Activated CD4-positive, CD25-positive, alpha-beta regulatory T cell (primary cell): ENCODE measurements around the gene PLCB1.
"Not testable (repeated sequence)": the region's sequence is repeated elsewhere in the genome, so short reads cannot be mapped to it uniquely, and the experiment has no call there.

Experiments used
- DNase-seq, 4 experiments: peaks; one replicate each; lab custom pipeline; 2025; lab: John Stamatoyannopoulos, UW

Gene PLCB1

DNA sequence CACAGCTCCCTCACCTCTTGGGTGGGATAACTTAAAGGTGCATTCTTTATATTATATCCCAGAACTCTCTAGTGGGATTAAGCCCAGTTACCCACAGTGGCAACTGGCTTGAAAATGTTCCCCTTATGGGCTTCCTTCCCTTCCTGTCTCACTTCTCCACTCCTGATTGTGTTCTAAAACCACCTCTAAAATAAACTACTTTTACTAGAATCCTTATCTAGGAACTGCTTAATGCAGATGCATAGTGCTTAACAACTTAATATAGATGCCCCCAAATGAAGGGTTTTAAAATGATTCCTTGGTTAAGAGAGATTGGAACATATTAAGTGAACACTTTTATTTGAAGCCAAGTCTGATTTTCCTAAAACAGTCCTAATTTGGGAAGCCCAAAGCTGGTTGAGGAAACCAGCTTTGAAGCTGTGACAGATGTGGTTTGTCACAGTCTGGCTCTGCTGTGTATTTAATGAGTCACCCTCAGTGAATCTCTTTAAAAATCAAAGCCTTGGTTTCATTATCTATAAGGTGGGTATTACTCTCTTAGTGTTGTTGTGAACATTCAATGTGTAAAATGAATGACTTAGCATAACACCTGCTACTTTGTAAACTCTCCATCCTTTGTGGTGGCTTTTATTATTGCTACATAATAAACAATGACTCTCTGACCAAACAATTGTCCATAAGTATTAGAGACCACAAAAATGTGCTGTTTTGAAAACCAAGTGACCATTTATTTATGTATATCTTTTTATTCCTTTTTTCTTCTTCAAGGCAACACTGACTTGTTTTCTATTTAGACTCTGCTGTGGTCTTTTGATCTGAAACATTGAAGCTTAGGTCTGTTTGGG, 24.4 kb downstream of the PLCB1 start:
- no peak for DNase-seq

DNA sequence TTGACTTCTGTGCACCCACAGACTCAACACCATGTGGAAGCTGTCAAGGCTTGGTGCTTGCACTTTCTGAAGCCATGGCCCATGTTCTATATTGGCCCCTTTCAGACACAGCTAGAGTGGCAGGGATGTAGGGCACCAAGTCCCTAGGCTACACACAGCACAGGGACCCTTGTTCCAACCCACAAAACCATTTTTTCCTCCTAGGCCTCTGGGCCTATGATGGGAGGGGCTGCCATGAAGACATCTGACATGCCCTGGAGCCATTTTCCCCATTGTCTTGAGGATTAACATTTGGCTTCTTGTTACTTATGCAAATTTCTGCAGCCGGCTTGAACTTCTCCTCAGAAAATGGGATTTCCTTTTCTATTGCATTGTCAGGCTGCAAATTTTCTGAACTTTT, 27.2 kb downstream of the PLCB1 start:
- not testable (repeated sequence) for DNase-seq

DNA sequence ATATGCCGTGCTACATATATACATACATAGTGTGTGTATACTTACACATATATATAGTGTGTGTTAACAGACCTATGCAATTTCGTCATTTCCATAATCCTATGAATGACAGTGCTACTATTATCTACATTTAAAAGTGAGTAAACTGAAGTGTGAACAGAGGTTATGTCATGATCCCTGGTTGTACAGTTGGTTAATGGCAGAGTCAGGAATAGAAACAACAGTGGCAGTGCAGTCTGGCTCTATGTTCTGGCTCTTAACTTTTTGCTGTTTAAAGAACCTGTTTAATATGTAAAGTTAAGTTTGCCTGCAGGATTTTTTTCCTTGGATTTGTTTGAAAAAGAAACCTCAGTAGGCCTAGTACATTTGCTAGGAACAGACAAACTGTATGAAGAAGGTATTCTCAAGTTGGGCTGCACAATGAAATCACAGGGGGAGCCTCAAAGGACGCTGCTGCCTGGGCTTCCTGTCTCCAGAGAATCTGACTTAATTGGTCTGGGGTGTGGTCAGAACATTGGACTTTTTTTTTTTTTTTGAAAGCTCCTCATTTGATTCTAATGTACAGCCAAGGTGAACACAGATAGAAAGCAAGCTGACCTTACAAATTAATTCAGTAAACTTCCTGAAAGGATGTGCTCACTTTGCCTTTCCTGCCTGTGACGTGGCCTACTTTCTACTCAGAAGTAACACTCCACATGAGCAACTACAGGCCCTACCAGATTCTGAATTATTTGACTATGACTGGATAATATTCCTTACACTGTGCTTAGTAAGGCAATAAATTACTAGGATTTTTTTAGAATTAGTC, 29.4 kb downstream of the PLCB1 start:
- DNase-seq = no peak

DNA sequence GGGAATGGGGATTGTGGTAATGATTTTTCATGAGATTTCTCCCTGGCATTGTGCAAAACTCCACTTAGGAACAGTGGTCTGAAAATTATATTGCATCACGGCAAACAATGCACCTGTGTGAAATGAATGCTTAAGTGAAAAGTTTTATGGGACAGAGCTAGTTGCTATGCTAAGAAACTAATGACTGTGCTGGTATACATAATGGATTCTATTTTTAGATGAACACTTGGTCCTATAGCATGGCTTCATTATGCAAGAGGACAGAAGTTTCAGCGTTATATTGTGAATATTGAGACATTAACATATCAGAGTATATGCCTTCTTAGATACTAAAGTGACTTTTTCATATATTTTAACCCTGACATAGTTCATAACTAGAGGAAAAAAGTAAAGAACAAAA, 30.5 kb downstream of the PLCB1 start:
- DNase-seq = no peak

DNA sequence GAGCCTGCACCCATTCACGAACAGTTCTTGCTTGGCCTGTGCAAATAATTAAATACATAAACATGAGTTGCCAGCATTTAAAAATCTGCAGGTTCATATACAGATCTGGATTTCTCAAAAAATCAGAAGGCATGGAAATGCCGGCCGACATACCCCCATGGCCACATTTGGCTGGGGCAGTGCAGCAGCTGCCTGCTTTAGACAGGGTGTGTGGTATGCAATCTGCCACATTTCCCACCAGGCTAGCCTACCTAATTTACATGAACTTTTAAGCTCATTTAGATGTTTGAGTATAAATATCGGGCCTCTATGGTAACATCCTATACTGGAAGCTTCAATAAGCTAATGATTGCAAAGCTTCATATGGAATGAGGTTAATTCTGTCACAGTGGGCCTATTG, 31.5 kb downstream of the PLCB1 start:
- no peak for DNase-seq

DNA sequence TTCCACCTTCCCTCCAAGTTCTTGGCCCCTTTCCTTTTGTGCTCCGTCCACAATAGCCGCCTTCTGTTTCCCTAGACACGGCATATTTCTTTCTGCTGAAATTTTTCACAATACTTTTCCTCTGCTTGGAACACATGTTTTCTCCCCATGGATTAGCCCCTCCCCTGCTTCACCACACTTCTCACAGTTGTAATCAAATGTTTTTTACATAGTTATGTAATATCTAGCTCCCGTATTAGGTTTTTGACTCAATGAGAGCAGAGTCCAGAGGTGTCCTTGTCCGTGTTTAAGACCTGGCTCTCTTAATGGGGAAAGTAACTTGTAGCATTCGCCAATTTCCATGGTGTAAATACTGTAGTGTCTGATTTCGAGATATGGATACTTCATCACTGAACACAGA, 34.7 kb downstream of the PLCB1 start:
- no peak for DNase-seq

DNA sequence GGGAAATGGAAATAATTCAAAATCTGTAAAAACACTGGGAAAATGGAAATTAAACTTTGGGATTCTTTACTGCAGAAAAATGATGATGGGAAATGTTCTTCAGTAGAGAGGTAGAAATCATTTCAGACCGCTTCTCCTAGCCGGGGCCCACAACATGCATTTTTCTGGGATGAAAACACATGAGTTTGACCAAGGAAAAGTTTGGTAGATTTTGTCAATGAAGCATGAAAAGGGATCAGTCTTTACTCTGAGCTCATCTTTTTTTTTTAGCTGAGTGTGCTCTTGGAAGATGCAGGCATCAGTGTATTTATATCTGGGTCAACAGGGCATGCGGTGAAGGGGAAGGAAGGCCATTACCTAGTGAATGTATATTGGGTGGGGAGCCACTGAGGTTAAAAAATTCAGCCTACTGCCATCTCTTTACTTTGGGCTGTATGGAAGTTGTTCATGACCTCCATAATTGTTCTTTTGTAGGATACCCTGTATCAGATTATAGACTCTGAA, 36.8 kb downstream of the PLCB1 start:
- no peak for DNase-seq

DNA sequence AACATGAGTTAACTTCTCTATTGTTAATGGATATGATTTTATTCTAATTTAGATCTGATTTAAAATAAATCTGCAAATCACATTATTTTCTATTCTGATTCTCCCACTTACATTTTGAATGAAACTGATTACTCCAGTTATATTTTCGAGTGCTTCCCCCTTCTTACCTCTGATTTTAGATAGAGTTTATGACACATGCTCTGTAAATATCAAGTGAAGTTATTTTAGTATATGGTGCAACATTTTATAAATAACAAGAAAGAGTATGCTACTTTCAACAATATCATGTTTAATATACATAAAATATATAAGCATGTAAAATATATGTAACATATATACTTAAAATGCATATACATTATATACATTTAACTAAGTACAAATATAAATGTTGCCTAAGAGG, 38.9 kb downstream of the PLCB1 start:
- no peak for DNase-seq

DNA sequence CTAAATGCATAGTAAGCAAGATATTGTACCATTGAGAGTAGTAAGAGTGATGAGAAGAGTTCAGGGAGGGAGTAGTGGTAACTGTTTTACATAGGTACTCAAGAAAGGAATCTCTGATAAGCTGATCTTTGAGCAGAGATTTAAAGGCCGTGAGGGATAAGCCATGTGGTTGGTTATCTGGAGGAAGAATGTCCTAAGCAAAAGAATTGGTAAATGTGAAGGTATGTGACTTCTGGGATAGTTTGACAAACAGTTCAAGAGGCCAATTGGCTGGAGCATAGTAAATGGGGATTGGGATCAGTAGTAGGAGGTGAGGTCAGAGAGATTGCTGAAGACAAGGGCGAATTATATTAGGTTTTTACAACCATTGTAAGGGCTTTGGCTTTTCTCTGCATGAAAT, 40.1 kb downstream of the PLCB1 start:
- no peak for DNase-seq

DNA sequence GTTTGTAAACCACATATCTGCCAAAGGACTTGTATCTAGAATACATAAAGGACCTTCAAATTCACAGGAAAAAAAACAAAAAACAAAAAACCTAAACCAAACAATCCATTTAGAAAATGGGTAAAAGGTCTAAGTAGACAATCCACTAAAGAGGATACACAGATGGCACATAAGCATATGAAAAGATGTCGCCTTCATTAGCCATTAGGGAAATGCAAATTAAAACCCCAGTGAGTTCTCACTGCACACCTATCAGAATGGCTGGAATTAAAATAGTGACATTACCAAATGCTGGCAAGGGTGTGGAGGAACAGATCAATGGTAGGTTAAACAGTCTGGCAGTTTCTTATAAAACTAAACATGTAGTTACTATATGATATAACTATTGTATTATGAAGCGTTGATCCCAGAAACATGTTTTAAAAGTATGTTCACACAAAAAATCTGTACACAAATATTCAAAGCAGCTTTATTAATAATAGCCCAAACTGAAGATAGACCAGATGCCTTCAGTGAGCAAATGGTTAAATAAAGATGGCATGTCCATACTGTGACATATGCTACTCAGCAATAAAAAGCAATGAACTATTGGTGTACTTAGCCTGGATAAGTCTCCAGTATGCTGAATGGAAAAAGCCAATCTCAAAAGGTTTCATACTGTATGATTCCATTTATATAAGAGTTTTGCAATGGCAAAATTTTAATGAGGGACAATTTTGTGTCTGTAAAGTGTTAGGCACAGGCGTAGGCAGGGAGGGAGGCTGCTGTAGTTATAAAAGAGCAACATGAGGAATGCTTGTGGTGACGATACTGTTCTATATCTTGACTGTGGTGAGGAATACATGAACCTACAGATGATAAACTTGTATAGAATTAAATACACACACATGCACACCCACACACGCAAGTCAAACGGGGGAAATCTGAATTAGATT, 43.9 kb downstream of the PLCB1 start:
- no peak for DNase-seq

DNA sequence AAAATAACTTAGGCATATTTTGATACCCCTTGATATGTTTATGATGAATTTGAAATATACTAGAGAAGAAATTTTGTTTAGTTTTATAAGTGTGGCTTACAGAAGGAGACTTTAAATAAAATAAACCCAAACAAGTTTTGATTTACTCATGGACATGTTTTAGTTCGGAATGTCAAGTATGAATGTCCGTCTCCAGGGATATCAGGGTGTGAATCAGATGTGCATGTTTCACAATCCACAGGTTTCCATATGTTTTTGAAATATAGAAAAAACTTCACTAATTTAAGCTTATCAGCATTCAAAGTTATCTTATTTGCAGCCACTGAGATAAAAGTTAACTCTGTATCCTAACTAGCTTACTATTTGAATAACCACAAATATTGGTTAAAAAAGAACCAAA, 51.5 kb downstream of the PLCB1 start:
- DNase-seq = no peak

DNA sequence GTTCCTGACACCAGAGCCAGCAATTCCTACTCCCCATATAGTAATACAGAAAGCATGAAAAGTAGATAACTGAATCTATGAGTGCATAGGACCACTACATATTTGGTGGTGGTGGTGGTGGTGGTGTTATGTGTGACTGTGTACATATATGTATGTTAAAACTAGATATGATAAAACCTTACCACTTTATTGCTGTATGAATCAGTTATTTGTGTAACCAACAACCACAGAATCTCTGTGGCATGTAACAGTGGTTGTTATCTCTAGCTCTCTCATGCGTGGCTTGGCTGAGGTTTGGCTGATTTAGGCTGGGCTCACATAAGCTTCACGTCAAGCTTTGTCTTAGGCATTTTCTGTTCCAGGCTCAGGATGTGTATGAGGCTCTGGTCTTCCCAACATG, 55.7 kb downstream of the PLCB1 start:
- no peak for DNase-seq

DNA sequence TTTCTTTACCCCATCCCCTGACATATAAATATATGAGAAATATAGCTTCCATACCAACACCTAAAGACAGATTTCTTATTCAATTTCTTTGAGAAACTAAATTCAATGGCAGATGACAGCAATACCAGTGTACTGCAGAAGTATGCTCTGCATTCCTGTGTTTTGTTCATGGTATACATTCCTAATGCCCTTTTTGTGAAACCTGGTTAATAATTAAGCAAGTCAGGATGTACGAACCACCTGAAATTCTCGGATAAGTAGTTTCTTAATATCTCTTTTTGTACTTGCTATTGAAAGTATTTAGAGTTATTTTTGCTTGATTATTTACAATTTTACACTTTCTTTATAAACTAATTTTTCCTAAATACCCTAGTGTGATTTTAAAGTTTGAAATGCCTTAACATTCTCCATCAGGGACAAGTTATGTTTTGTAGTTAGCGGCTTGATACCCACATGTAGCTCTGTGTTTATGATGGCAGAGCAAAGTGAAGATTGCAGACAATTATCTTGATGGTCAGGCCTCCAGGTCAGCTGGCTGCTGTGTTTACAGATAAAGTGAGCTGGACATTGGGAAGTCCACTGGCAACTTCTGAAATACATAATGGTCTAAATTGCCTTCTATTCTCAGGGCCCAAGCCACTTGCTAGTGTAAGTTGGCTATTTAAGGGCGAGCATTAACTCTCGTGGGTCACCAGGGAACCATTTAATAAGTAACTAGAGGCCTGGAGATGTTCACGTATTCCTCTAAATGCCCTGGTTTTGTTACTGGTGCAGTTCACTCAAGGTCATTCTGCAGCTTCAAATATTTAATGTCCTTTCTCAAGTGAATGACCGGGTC, 58.2 kb downstream of the PLCB1 start:
- no peak for DNase-seq

DNA sequence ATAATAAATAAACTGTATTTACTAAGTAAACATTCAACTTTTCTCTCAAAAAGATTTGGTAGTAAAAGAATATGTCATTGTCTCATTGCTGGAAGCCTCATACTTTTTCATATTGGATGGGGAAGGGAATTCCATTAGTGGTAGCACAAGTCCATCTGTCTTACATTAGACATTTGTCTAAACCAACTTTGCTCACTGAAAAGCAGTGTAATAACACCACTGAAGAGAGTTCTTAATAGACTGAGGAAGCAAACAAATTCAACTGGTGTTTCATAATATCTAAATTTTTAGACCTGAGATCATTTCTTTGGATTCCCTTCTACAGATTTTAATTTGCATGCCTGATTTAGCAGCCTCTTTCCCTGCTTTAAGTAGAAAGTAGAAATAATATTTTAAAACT, 62.7 kb downstream of the PLCB1 start:
- DNase-seq = no peak

DNA sequence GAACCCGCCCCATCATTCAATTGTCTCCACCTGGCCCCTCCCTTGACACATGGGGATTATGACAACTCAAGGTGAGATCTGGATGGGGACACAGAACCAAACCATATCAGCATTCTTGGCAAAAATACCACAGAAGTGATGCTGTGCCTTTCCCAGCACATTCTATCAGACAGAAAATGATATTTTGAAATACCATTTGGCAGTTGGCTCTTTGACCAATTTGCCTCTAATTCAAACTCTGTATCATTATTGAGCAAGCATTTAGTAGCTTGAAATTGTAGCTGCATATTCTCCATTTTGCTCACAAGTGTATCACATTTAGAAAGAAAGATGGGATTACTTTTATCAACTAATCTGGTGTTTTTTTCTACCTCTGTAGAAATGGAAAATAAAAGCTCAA, 64.0 kb downstream of the PLCB1 start:
- DNase-seq = no peak

DNA sequence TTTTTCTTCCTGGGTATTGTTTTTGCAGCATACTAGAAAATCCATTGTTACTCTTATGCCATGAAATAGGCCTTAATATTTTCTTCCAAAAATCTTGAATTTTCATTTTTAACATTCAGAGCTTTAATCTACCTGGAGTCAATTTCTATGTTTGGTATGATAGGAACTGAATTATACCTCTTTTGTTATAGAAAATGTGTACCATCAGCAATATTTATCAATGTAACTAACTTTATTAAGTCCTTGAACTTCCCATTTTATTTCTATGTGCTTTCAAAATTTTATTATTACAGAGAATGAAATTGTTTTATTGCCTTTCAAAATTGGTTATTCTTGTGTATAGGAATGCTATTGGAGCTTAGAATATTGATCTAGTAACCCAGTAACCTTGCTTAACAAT, 68.2 kb downstream of the PLCB1 start:
- no peak for DNase-seq

DNA sequence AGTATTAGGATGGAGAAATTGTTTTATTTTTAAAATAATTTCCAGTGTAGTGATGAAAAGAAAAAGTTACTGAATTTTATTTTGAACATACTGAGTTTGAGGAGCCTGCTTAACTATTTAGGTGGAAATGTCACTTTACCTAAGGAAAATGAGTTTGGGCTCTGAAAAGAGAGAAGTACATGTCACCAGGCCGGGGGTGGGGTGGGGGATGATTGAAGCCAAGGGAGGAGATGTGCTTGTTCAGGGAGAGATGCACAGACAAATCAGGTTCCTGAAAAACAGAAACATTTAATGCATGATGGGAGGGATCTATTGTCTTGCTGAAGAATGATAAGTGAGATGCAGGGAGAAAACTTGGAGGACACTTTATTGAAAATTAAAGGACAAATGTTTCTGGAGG, 71.3 kb downstream of the PLCB1 start:
- no peak for DNase-seq

DNA sequence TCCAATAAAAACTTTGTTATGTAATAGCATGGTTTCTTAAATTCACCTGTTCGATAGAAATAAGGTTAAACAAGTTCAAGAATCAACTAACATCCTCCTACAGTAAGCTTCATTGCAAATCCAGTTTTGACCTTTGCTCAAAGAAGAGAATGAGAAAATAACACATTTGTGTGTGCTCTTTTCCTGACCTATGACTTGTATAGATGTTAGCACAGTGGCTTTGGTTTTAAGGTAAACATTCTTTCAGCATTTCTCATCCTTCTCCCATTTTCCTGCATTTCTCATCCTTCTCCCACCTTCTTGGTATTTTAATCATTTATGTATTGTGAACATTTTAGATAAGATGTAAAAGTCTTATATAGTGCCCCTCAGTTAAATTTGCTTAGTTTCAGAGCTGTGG, 73.9 kb downstream of the PLCB1 start:
- DNase-seq = no peak

DNA sequence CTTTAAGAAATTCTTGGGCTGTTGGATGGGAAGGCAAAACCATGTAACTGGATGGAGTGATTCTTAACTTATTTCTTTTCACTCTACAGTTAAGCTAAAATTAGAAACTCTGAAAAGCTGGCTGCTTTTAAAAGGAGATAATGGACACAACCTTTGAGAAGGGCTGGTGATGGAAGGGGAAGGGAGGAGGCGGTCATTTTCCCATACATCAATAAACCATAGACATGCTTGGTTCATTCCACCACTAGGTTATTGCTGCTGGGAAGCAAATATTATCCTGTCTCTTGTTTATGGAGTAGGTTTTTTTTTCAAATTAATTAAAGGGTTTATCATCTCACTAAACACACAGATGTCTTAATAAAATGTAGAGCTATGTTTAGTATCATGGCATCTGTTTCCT, 76.2 kb downstream of the PLCB1 start:
- no peak for DNase-seq

DNA sequence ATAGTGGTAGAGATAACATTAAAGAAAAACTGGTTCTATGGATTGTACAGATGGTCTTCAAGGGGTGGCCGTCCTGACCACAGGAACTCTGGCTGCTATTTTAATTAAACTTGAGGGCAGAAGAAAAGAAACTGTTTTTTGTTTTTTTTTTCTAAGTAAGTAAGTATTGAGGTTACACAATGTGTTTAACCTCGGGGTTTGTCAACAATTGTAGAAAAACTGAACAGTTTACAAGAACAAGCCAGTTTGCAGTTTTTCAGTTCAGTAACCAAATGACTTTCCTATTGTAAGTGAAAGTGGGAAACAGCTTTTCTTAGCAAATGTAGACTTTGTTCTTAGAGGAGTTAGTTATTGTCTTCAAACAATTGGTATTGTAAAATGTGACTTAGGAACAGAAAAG, 77.0 kb downstream of the PLCB1 start:
- no peak for DNase-seq

DNA sequence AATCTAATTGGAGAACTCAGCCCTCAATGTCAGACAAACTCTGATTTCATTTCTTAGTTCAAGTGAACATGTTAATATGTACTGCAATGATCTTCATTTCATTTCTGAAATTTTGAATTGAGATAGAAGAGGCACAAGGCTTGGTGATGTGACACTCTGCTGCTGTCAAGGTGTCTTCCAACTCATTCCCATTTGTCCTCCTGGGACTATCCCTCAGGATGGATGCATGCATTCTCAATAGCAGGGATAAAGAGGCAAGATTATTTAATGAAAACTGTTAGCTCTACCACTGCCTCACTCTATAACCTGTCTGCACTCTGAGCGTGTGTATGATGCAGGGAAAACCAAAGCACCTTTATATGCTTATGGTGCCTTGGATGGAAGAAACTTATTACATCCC, 78.7 kb downstream of the PLCB1 start:
- DNase-seq = no peak
